GM21390 (cell line): ENCODE results near the gene SMAD6.

Source experiments
- ATAC-seq: cut with Tn5 transposase; IDR thresholded peaks from one replicate; pipeline ENCODE4 v1.9.1; 2021; ENCODE audit not compliant: unreplicated experiment

Gene SMAD6

GRCh38 chr15:66771351-66771650, 69.3 kb downstream of the SMAD6 start:
- ATAC-seq = no peak

GRCh38 chr15:66772604-66773128, 70.6 kb downstream of the SMAD6 start:
- ATAC-seq = no peak

GRCh38 chr15:66773129-66773873, 71.3 kb downstream of the SMAD6 start:
- ATAC-seq = no peak

- no peak for ATAC-seq
Observed at GRCh38 chr15:66774001-66774814, 72.2 kb downstream of the SMAD6 start.

- no peak for ATAC-seq
Observed at GRCh38 chr15:66775127-66776105, 73.4 kb downstream of the SMAD6 start.

- no peak for ATAC-seq
Observed at GRCh38 chr15:66777054-66777453, 75.0 kb downstream of the SMAD6 start.

- ATAC-seq = no peak
Observed at GRCh38 chr15:66777596-66778313, 75.7 kb downstream of the SMAD6 start.

- no peak for ATAC-seq
Observed at GRCh38 chr15:66778314-66778665, 76.3 kb downstream of the SMAD6 start.

GRCh38 chr15:66778716-66779115, 76.7 kb downstream of the SMAD6 start:
- ATAC-seq = no peak

GRCh38 chr15:66779331-66780009, 77.4 kb downstream of the SMAD6 start:
- no peak for ATAC-seq

GRCh38 chr15:66780172-66780972, 78.3 kb downstream of the SMAD6 start:
- no peak for ATAC-seq

- no peak for ATAC-seq
Observed at GRCh38 chr15:66780973-66781718, 79.1 kb downstream of the SMAD6 start.

- ATAC-seq = no peak
Observed at GRCh38 chr15:66782785-66783184, 80.7 kb downstream of the SMAD6 start.

GRCh38 chr15:66783314-66783713, 81.3 kb downstream of the SMAD6 start:
- ATAC-seq = no peak

GRCh38 chr15:66783725-66784124, 81.7 kb downstream of the SMAD6 start:
- no peak for ATAC-seq

GRCh38 chr15:66784174-66784573, 82.1 kb downstream of the SMAD6 start:
- no peak for ATAC-seq

GRCh38 chr15:66785637-66786036, 83.6 kb downstream of the SMAD6 start:
- no peak for ATAC-seq

- no peak for ATAC-seq
Observed at GRCh38 chr15:66786222-66786621, 84.2 kb downstream of the SMAD6 start.
